Measurements from ENCODE around the gene CD28.

CD28 gene

DNA sequence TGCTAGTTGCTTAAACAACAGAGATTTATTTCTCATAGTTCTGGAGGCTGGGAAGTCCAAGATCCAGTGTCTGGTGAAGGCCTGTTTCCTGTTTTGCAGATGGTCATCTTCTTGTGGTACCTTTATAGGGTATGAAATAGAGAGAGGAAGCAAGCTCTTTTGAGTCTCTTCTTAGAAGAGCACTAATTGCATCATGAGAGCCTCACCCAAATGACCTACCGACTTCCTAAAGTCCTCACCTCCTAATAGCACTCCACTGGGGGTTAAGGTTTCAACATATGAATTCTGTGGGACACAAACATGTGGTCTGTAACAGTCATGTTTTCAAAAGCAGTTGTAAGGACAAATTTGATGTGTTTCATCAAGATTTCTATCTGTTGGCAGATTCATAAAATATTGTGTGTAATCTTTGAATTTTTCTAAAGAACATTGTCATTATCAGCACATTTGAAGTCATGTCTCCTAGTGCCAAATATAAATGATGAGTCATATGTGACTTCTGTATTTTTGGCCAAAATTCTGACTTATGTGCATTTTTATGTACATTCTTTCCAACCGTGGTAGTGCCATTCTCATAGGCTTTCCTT, 45.3 kb downstream of the CD28 start:
- peak overlapping the region in 5 of 11 experiments; percentile 16 to 71 (median 25); a peak in 8 of 22 replicates for H3K4me2 ChIP-seq
- H4K20me1 ChIP-seq: no peaks in the 10 kb centered on the region
- H3K36me3 ChIP-seq: no peaks in the 10 kb centered on the region
- 0 out of 22 replicates have a peak, but pooled peaks of 1 of the 11 experiments have one; percentile 17 for TF ChIP-seq Cebpa-rat (IDR thresholded peaks at IDR 0.05)
- peak overlapping the region in 4 of 11 experiments; percentile 45 to 82 (median 68); a peak in 9 of 22 replicates for H3K27ac ChIP-seq
- no peaks in the 10 kb centered on the region for H3K27me3 ChIP-seq
- peak overlapping the region in 2 of 11 experiments; percentile 52 to 63; a peak in 5 of 22 replicates for H3K9ac ChIP-seq
- H3K9me3 ChIP-seq (replicated peaks in 1 of 11): peaks cover 11 to 38% (median 26%) of the 10 kb centered on the region in 11 experiments
- H3K4me3 ChIP-seq: no peak overlapping the region
- peaks cover 0 to 31% (median 6%) of the 10 kb centered on the region in 10 experiments; a peak in 10 of 20 replicates for H3K4me1 ChIP-seq

DNA sequence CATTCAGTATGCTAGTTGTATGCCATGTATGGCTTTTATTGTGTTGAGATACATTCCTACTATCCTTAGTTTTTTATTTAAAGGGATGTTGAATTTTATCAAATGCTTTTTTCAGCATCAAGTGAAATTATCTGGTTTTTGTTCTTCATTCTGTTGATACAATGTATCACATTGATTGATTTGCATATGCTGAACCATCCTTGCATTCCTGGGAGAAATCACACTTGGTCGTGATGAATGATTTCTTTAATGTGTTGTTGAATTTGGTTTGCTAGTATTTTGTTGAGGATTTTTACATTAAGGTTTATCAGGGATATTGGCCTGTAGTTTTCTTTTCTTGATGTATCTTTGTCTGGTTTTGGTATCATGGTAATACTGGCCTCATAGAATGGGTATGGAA, 49.7 kb downstream of the CD28 start:
- H3K9ac ChIP-seq: no peak overlapping the region
- H3K4me2 ChIP-seq: no peak overlapping the region
- TF ChIP-seq Cebpa-rat (IDR thresholded peaks at IDR 0.05): no peak
- H3K36me3 ChIP-seq: no peaks in the 10 kb centered on the region
- H3K27ac ChIP-seq: no peak overlapping the region
- H3K4me1 ChIP-seq: peaks cover 0 to 46% (median 6%) of the 10 kb centered on the region in 10 experiments; a peak in 10 of 20 replicates
- no peaks in the 10 kb centered on the region for H3K27me3 ChIP-seq
- peaks cover 27 to 66% (median 43%) of the 10 kb centered on the region in 11 experiments for H3K9me3 ChIP-seq (replicated peaks in 1 of 11)
- no peaks in the 10 kb centered on the region for H4K20me1 ChIP-seq
- H3K4me3 ChIP-seq: no peak overlapping the region

DNA sequence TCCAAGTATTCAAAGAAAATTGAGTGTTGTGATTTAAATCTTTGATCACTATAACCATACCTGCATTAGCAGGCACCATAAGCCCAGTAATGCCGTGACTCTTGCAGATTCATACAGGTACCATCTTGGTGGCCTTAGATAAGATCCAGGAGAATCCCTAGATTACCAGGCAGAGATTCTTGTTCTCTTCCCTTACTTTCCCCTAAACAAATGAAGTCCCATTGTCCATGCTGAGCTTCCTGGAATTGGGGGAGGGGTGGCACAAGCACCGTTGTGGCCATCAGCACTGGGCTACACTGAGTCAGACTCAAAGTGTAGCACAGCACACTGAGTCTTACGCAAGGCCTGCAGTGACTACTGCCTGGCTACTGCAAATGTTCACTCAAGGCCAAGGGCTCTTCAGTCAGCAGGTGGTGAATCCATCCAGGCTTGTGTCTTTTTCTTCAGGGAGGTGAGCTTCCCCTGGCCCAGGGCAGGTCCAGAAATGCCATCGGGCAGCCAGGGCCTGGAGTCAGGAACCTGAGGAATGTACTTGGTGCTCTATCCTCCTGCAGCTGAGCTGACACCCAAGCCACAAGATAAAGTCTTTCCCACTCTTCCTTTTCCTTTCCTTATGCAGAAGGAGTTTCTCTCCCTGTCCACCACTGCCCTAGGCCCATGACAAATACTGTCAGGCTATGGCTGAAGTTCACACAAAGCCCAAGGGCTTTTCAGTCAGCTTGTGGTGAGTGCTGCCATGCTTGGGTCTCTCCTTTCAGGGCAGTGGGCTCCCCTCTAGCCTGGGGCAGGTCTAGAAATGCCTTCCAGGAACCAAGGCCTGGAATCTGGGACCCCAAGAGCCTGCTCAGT, 52.6 kb downstream of the CD28 start:
- Histone ChIP-seq H3K36me3 (no peaks in the 10 kb centered on the region), H3K9ac (no peak overlapping the region), H3K27ac (no peak overlapping the region), H4K20me1 (no peaks in the 10 kb centered on the region), H3K27me3 (no peaks in the 10 kb centered on the region), H3K9me3 (replicated peaks in 1 of 11) (peaks cover 27 to 58% (median 42%) of the 10 kb centered on the region in 11 experiments), H3K4me1 (peaks cover 0 to 29% (median 0%) of the 10 kb centered on the region in 10 experiments; a peak in 6 of 20 replicates), H3K4me3 (no peak overlapping the region), H3K4me2 (peak overlapping the region in 3 of 11 experiments; percentile 24 to 44 (median 25); a peak in 6 of 22 replicates)
- TF ChIP-seq Cebpa-rat (IDR thresholded peaks at IDR 0.05): 0 out of 22 replicates have a peak, but pooled peaks of 1 of the 11 experiments have one; percentile 15

DNA sequence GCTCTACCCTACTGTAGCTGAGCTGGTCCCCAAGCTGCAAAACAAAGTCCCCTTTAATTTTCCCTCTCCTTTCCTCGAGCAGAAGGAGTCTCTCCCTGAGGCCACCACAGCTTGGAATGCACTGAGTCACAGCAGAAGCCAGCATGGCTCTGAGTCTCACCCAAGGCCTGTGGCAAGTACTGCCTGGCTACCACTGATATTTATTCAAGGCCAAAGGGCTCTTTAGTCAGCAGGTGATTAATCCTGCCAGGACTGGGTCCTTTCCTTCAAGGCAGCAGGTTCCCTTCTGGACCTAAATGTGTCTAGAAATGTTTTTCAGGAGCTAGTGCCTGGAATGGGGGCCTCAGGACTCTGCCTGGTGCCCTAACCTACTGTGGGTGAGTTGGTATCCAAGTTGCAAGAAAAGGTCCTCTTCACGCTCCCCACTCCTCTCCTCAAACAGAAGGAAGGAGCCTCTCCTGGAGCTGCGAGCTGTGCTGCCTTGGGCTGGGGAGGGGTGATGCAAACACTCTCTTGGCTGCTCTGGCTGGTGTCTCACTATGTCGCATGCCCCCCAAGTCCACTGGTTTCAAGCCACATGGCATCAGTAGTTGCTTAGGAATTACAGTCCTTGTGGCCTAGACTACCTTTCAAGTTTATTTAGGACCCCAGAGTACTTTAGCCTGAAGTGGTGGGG, 53.4 kb downstream of the CD28 start:
- no peak overlapping the region for H3K9ac ChIP-seq
- H4K20me1 ChIP-seq: no peaks in the 10 kb centered on the region
- H3K4me2 ChIP-seq: peak overlapping the region in 3 of 11 experiments; percentile 24 to 44 (median 25); a peak in 4 of 22 replicates
- peaks cover 25 to 50% (median 39%) of the 10 kb centered on the region in 11 experiments for H3K9me3 ChIP-seq (replicated peaks in 1 of 11)
- TF ChIP-seq Cebpa-rat (IDR thresholded peaks at IDR 0.05): no peak
- H3K36me3 ChIP-seq: no peaks in the 10 kb centered on the region
- no peak overlapping the region for H3K4me3 ChIP-seq
- H3K4me1 ChIP-seq: peaks cover 0 to 27% (median 0%) of the 10 kb centered on the region in 10 experiments; a peak in 8 of 20 replicates
- H3K27ac ChIP-seq: no peak overlapping the region
- no peaks in the 10 kb centered on the region for H3K27me3 ChIP-seq

DNA sequence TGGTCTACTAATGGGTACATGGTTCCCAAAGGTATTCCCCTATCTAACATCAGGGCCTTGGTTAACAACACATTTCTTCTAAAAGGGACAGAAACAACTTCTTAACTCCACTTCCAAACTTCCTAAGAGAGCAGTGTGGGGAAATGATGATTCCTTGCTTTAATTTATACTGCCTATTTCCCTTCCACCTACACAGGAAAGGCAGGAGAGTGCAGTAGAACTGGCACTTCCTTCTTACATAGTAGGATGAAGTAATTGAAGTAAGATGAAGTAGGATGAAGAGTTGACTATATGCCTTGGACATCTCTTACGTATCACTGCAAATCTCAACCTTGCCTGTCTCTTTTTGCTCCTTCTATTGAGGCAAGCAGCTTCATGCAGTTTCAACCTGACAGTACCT, 54.7 kb downstream of the CD28 start:
- Histone ChIP-seq H4K20me1 (no peaks in the 10 kb centered on the region), H3K4me2 (peak overlapping the region in 2 of 11 experiments; percentile 18 to 41; a peak in 2 of 22 replicates), H3K27ac (no peak overlapping the region), H3K9ac (no peak overlapping the region), H3K4me1 (peaks cover 0 to 33% (median 0%) of the 10 kb centered on the region in 10 experiments; a peak in 8 of 20 replicates), H3K4me3 (no peak overlapping the region), H3K27me3 (no peaks in the 10 kb centered on the region), H3K36me3 (no peaks in the 10 kb centered on the region), H3K9me3 (replicated peaks in 1 of 11) (peaks cover 12 to 44% (median 30%) of the 10 kb centered on the region in 11 experiments)
- no peak for TF ChIP-seq Cebpa-rat (IDR thresholded peaks at IDR 0.05)

DNA sequence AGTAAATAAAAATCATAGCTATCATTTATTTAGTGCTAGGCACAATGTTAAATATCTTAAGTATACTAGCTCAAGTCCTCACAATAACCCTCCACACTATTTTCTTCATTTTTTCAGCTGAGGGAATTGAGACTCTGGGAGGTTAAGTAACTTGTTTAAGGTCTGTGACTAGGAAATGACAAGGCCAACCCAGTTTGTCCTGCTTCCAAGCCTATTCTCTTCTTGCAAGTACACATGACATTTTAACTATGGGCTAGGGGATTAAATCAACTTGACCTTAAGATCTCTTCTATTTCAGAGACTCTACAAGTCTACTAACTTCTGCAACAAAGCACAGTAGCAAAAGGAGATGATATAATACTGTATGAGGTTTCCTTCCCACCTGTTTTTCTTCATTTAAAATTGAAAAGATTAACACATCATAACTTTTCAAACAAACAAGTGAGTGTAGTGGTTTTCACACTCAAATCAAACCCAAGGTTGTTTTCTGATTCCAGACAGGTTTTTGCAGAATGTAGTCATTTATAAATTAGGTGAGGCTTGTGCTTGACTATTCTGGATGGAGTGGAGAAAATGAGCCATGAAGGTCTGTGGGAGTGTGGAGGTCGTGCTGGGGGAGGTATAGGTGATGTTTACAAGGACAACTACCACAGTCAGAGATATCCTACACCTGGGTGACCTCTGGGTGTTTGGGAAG, 57.0 kb downstream of the CD28 start:
- no peak overlapping the region for H3K4me2 ChIP-seq
- peaks cover 0 to 33% (median 0%) of the 10 kb centered on the region in 10 experiments; a peak in 8 of 20 replicates for H3K4me1 ChIP-seq
- H3K36me3 ChIP-seq: no peaks in the 10 kb centered on the region
- H3K9ac ChIP-seq: no peak overlapping the region
- no peaks in the 10 kb centered on the region for H4K20me1 ChIP-seq
- no peak for TF ChIP-seq Cebpa-rat (IDR thresholded peaks at IDR 0.05)
- H3K9me3 ChIP-seq (replicated peaks in 1 of 11): peaks cover 7 to 40% (median 26%) of the 10 kb centered on the region in 11 experiments
- H3K4me3 ChIP-seq: no peak overlapping the region
- H3K27me3 ChIP-seq: no peaks in the 10 kb centered on the region
- H3K27ac ChIP-seq: no peak overlapping the region

DNA sequence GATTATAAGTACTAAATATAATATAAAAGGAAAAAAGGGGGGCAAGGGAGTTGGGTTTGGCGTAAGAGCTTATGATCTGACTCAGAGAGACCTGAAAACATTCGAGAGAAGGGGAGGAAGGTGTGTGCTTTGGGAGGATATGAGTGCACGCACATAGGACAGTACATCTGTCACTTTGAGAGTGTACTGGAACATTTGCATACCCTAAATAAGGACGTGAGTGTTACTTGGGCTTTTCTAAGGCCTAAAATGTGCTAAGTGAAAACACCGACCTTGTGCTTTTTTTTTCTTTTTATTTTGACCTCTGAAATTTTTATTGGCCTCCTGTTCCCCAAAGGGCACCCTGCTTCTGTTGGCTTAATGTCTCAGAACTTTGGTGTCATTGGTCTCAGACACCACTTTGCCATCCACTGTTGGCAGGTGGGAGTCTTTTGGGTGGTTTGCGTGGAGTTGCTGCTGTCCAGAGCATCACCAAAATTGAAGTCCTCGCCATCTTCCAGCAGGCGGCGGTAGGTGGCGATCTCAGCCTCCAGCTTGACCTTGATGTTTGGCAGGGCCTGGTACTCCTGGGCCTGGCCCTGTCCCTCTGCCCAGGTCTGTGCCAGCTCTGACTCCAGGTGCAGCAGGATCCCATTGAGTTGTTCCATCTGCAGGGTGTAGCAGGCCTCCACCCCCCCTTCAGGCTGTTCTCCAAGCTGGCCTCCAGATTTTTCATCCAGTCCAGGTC, 57.7 kb downstream of the CD28 start:
- Histone ChIP-seq H3K9ac (no peak overlapping the region), H3K27ac (no peak overlapping the region)
- no peak for TF ChIP-seq Cebpa-rat (IDR thresholded peaks at IDR 0.05)

More for the DNA sequence above, 57.7 kb downstream of the CD28 start:
- Histone ChIP-seq H3K4me3 (no peak overlapping the region), H3K4me2 (0 out of 22 replicates have a peak overlapping the region, but pooled peaks of 1 of the 11 experiments have one; percentile 12), H3K4me1 (peaks cover 0 to 27% (median 0%) of the 10 kb centered on the region in 10 experiments; a peak in 8 of 20 replicates), H3K9me3 (replicated peaks in 1 of 11) (peaks cover 8 to 37% (median 24%) of the 10 kb centered on the region in 11 experiments), H4K20me1 (no peaks in the 10 kb centered on the region), H3K27me3 (no peaks in the 10 kb centered on the region), H3K36me3 (no peaks in the 10 kb centered on the region)

Data from BLaER1 treated with 17β-estradiol and CSF1 and Interleukin-3, amounts not matched to agents 10 nM and 100 nM (cell line).